ENCODE measurements around the gene CCDC66.
"Not testable (repeated sequence)": the region's sequence is repeated elsewhere in the genome, so short reads cannot be mapped to it uniquely, and the experiment has no call there.

The CCDC66 gene

GRCh38 chr3:56556908-56557830 is at the start of gene CCDC66:
Gene CCDC66 (plus strand): TSS chr3:56557175. CDS start chr3:56557243, 68 bp downstream.
- in situ Hi-C loops (cut with MboI; ENCODE audit: low sequenced_read_pairs): no loop called here

- in situ Hi-C loops (cut with MboI; ENCODE audit: low sequenced_read_pairs): no loop called here
Observed at GRCh38 chr3:56519641-56520040, 37.3 kb upstream of the CCDC66 start.

DNA sequence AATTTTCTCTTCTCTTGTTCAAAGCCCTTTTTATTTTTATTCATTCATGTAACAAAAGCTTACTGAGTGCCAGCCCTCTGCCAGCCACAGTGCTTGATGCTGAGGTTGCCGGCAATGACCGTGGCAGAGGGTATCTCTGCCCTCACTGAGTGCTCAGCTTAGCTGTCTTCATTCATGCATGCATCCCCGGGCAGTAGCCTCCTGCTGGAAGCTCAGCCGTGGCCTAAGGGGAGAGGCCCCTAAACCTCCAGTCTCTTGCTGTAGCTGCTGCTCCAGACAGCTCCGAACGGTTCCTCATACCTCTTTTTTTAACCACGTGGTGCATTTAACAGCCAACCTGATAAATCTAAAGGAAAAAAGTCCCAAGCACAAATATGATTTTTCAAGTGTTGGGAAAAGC is 34.6 kb upstream of the CCDC66 start:
- in situ Hi-C loops (cut with MboI; ENCODE audit: low sequenced_read_pairs): no loop called here

- in situ Hi-C loops (cut with MboI; ENCODE audit: low sequenced_read_pairs): no loop called here
Observed at GRCh38 chr3:56525291-56525690, 31.7 kb upstream of the CCDC66 start.

DNA sequence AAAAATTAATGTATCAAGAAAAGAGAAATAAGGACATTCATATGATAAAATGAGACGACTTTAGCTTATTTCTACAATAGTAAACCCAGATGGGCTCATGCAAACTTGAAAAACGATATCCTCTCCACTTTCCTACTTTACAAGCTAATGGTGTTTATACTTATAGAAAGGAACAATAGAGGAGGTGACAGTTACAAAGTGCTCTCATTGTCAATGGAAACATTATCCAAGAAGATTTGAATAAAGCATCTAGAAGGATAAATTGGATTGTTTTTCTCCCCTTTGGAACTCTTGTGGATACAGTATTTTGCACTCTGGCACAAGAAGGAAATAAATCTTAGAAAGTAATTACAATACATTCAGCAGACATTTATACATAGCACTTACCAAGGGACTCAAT is 20.2 kb upstream of the CCDC66 start:
- in situ Hi-C loops (cut with MboI; ENCODE audit: low sequenced_read_pairs): no loop called here

- in situ Hi-C loops (cut with MboI; ENCODE audit: low sequenced_read_pairs): no loop called here
Observed at GRCh38 chr3:56547486-56547885, 9.5 kb upstream of the CCDC66 start.

DNA sequence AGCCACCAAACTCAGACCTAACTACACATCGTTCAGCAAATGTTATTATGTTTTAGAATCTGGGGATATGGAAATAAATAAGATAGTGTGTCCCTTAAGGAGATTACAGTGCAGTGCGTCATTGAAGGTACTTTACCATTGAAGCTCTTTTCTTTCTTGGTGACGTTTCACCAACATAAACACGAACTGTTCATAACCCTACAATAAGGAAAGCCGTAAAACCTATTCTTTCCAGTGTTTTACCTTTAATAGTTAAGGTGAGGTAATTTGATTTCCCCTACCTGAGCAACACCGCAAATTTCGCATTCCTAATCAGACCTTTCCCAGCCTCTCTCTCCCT is 826 bp downstream of the CCDC66 start:
- in situ Hi-C loops (cut with MboI; ENCODE audit: low sequenced_read_pairs): no loop called here

GRCh38 chr3:56573501-56573900 is 16.5 kb downstream of the CCDC66 start:
- in situ Hi-C loops (cut with MboI; ENCODE audit: low sequenced_read_pairs): no loop called here

GRCh38 chr3:56581941-56582340 is 25.0 kb downstream of the CCDC66 start:
- in situ Hi-C loops (cut with MboI; ENCODE audit: low sequenced_read_pairs): not testable (repeated sequence)

DNA sequence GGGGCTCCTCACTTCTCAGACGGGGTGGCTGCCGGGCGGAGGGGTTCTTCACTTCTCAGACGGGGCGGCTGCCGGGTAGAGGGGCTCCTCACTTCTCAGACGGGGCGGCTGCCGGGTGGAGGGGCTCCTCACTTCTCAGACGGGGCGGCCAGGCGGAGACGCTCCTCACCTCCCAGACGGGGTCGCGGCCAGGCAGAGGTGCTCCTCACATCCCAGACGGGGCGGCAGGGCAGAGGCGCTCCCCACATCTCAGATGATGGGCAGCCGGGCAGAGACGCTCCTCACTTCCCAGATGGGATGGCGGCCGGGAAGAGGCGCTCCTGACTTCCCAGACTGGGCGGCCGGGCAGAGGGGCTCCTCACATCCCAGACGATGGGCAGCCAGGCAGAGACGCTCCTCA is 27.3 kb downstream of the CCDC66 start:
- in situ Hi-C loops (cut with MboI; ENCODE audit: low sequenced_read_pairs): not testable (repeated sequence)

DNA sequence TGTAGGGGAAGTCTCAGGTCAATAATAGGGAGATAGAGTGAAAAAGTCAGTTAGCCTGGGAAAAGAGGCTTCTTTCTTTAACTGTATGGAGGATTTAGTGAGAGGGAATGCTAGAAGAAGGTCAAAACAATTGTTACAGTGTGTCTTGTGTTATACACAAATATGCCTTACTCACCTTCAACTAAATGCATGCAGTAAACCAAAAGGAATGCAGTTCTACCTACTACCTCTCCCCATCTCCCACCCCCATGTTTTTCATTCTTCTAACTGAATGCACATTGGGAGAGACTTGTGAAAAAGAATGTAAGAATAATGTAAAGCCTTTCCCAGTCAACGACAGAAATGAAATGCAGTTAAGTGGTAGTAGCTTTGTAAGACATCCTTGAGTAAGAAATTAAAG is 33.8 kb downstream of the CCDC66 start:
- in situ Hi-C loops (cut with MboI; ENCODE audit: low sequenced_read_pairs): no loop called here

GRCh38 chr3:56591262-56591661 is 34.3 kb downstream of the CCDC66 start:
- in situ Hi-C loops (cut with MboI; ENCODE audit: low sequenced_read_pairs): no loop called here

GRCh38 chr3:56593455-56594158 is 36.6 kb downstream of the CCDC66 start:
- in situ Hi-C loops (cut with MboI; ENCODE audit: low sequenced_read_pairs): no loop called here

GRCh38 chr3:56595975-56596840 is 39.2 kb downstream of the CCDC66 start:
- in situ Hi-C loops (cut with MboI; ENCODE audit: low sequenced_read_pairs): no loop called here

GRCh38 chr3:56608479-56608878 is 51.5 kb downstream of the CCDC66 start:
- in situ Hi-C loops (cut with MboI; ENCODE audit: low sequenced_read_pairs): not testable (repeated sequence)

DNA sequence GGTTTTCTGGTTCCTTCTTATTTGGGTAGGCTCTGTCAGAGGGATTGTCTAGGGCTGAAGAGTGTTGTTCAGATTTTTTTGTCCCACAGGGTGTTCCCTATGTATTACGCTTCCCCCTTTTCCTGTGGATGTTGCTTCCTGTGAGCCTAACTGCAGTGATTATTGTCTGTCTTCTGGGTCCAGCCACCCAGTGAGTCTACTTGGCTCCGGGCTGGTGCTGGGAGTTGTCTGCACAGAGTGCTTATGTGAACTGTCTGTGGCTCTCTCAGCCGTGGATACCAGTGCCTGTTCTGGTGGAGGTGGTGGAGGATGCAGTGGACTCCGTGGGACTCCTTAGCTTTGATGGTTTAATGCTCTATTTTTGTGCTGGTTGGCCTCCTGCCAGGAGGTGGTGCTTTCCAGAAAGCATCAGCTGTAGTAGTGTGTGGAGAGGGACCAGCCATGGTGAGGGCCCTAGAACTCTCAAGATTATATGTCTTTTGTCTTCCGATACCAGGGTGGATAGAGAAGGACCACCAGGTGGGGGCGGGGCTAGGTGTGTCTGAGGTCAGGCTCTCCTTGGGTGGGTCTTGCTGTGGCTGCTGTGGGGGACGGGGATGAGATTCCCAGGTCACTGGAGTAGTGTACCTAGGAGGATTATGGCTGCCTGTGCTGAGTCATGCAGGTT is 53.8 kb downstream of the CCDC66 start:
- in situ Hi-C loops (cut with MboI; ENCODE audit: low sequenced_read_pairs): no loop called here

GRCh38 chr3:56611364-56611763 is 54.4 kb downstream of the CCDC66 start:
- in situ Hi-C loops (cut with MboI; ENCODE audit: low sequenced_read_pairs): no loop called here

DNA sequence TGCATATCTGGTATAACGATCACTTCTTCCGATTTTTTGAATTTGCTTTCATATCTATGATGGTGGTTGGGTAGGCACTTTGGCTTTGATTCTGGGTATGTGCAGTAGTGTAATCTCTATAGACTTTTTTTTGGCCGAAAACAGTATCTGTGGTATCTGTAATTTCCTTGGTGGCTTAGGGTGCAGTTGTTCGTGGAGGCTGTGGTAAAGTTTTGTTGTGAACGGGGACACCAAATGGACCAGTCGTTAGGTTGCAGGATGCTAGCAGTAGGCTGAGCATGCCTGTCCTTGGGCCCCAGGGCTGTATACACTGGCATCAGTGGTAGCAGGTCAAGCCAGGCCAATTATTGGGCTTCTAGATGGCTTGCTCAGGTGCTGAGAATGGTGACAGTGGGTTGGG is 55.2 kb downstream of the CCDC66 start:
- in situ Hi-C loops (cut with MboI; ENCODE audit: low sequenced_read_pairs): no loop called here

GRCh38 chr3:56613016-56613415 is 56.0 kb downstream of the CCDC66 start:
- in situ Hi-C loops (cut with MboI; ENCODE audit: low sequenced_read_pairs): no loop called here

DNA sequence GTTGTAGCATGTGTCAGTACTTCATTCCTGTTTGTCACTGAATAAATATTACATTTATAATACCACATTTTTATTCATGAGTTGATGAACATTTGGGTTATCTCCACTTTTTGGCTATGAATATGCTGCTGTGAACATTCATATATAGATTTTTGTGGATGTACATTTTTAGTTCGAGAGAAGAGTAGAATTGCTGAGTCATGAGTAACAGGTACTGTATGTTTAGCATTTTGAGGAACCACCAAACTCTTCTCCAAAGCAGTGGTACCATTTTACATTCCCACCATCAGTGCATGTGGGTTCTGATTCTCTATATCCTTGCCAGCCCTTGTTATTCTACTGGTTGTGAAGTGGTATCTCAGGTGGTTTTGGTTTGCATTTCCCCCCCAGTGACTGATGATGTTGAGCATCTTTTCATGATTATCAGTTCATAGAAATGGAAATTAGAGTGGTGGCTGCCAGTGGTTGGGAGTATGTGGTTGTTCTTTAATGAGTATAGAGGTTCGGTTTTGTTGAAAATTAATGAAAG is 59.6 kb downstream of the CCDC66 start:
- in situ Hi-C loops (cut with MboI; ENCODE audit: low sequenced_read_pairs): no loop called here

All from HL-60/S4 treated with retinoic acid at 250 ng/mL for 4 days and 3 days (cell line).